HCT116 (cell line): Measurements from ENCODE around the gene RPS6KA2. TPM values are rescaled to one million over a fixed set of nuclear protein-coding genes. Genes with fewer than 3 reads are reported as not detected.

ENCODE experiments used
- ATAC-seq: fragments of 200-7000 bp; cut with Tn5 transposase; 2 replicates; pipeline ENCODE4 v1.9.1; 2020; ENCODE audit warnings: mild to moderate bottlenecking, moderate library complexity
- BruUV-seq: library from RNA; stranded (reverse); fragments of 400-500 nt; replicated peaks from 2 replicates; lab custom pipeline; 2021; lab: Mats Ljungman, UMichigan
- CTCF ChIA-PET: fragments of 300-600 bp; sonication (Branson Sonifier 250); formaldehyde crosslinking; loops from one replicate; lab custom pipeline; 2021; ENCODE audit warnings: antibody characterized with exemption; lab: Charles Lee
- POLR2A ChIA-PET: fragments of 300-600, 350-600 bp; sonication (Branson Sonifier 250); formaldehyde crosslinking; loops from one replicate; lab custom pipeline; 2021; ENCODE audit warnings: antibody characterized with exemption; lab: Charles Lee
- RAD21 ChIA-PET, 2 experiments: fragments of 300-600 bp; sonication (Branson Sonifier 250); formaldehyde crosslinking; loops; one replicate each; lab custom pipeline; 2023; ENCODE audit warnings: low total read pairs in 2 of 2; ENCODE audit not compliant: uncharacterized antibody in 2 of 2, unreplicated experiment in 2 of 2, low non-redundant PET in 1 of 2; lab: Charles Lee
- DNase-seq: peaks from one replicate; pipeline ENCODE4 v3.0.0-alpha.2; 2010; ENCODE audit warnings: low read depth, low spot score
- H2AFZ ChIP-seq: fragments of 200-600 bp; shearing (Covaris generic), sonication (generic); 2 replicates; pipeline ENCODE4 v1.6.1; 2017; ENCODE audit warnings: low read depth, mixed run types, mixed read lengths, antibody characterized with exemption, low read length; ENCODE audit not compliant: poor library complexity, severe bottlenecking
- H3K27ac ChIP-seq: 2 replicates; pipeline ENCODE4 v1.5.1; 2012; ENCODE audit warnings: low read depth, low read length
- H3K27me3 ChIP-seq: fragments of 200-600 bp; sonication (generic); 2 replicates; pipeline ENCODE4 v1.6.1; 2016; ENCODE audit warnings: mixed run types, low read length, mixed read lengths; ENCODE audit not compliant: insufficient read depth
- H3K36me3 ChIP-seq, 2 experiments: fragments of 200-500 bp in 1 of 2; fragments of 200-600 bp in 1 of 2; sonication (Bioruptor generic) in 1 of 2; sonication (generic) in 1 of 2; 2 replicates each; pipeline versions ENCODE4 v1.5.1 to v1.6.1; 2014 to 2016; ENCODE audit warnings: low read length in 2 of 2, inconsistent platforms in 1 of 2, mixed read lengths in 1 of 2, mixed run types in 1 of 2; ENCODE audit not compliant: insufficient read depth in 2 of 2, control insufficient read depth in 1 of 2
- H3K4me1 ChIP-seq, 2 experiments: fragments of 200-600 bp in 1 of 2; sonication (generic) in 1 of 2; 2 replicates each; pipeline versions ENCODE4 v1.5.1 to v1.6.1; 2012 to 2017; ENCODE audit warnings: low read length in 2 of 2, inconsistent platforms in 1 of 2, mild to moderate bottlenecking in 1 of 2, mixed read lengths in 1 of 2, mixed run types in 1 of 2, moderate library complexity in 1 of 2; ENCODE audit not compliant: insufficient read depth in 2 of 2, control insufficient read depth in 1 of 2
- H3K4me2 ChIP-seq: fragments of 200-600 bp; sonication (generic); 2 replicates; pipeline ENCODE4 v1.6.1; 2017; ENCODE audit warnings: mixed run types, low read length, mixed read lengths
- H3K4me3 ChIP-seq, 2 experiments: fragments of 200-600 bp in 1 of 2; sonication (generic) in 1 of 2; replicated peaks in 1 of 2; 2 replicates each; pipeline ENCODE4 v1.5.1; 2011 to 2016; ENCODE audit warnings: low read length in 2 of 2, control low read depth in 1 of 2, low read depth in 1 of 2, mild to moderate bottlenecking in 1 of 2, mixed read lengths in 1 of 2, mixed run types in 1 of 2
- H3K79me2 ChIP-seq: fragments of 200-600 bp; sonication (generic); 2 replicates; pipeline ENCODE4 v1.6.1; 2017; ENCODE audit warnings: mild to moderate bottlenecking, mixed run types, low read length, moderate library complexity, mixed read lengths; ENCODE audit not compliant: insufficient read depth
- H3K9ac ChIP-seq: fragments of 200-600 bp; sonication (generic); 2 replicates; pipeline ENCODE4 v1.6.1; 2016; ENCODE audit warnings: low read length, mixed read lengths
- H3K9me2 ChIP-seq: fragments of 200-600 bp; sonication (generic), shearing (Covaris generic); 2 replicates; pipeline ENCODE4 v1.6.1; 2017; ENCODE audit warnings: mixed run types, mild to moderate bottlenecking, moderate library complexity; ENCODE audit not compliant: insufficient read depth
- H3K9me3 ChIP-seq, 2 experiments: fragments of 200-500 bp in 1 of 2; fragments of 200-600 bp in 1 of 2; sonication (Bioruptor generic) in 1 of 2; sonication (generic) in 1 of 2; 2 replicates each; pipeline ENCODE4 v1.6.1; 2014 to 2017; ENCODE audit warnings: low read length in 2 of 2, mixed read lengths in 2 of 2, inconsistent platforms in 1 of 2, low read depth in 1 of 2, mild to moderate bottlenecking in 1 of 2, mixed run types in 1 of 2, moderate library complexity in 1 of 2; ENCODE audit not compliant: control insufficient read depth in 1 of 2, insufficient read depth in 1 of 2
- H4K20me1 ChIP-seq: fragments of 200-600 bp; sonication (generic), shearing (Covaris generic); 2 replicates; pipeline ENCODE4 v1.6.1; 2017; ENCODE audit warnings: mixed run types, mild to moderate bottlenecking, moderate library complexity; ENCODE audit not compliant: insufficient read depth
- ATF3 ChIP-seq: IDR thresholded peaks from 2 replicates; pipeline ENCODE4 v1.6.1; 2012
- CBX3 ChIP-seq: IDR thresholded peaks from 2 replicates; pipeline ENCODE4 v1.6.1; 2012; ENCODE audit warnings: low read depth
- CTCF ChIP-seq, 3 experiments: fragments of 200-600 bp in 1 of 3; sonication (generic) in 1 of 3; IDR thresholded peaks in 2 of 3; conservative IDR thresholded peaks in 1 of 3; 2 replicates each; pipeline ENCODE4 v1.5.1; 2012 to 2017; ENCODE audit warnings: low read depth in 2 of 3, low read length in 2 of 3, antibody characterized with exemption in 1 of 3, borderline replicate concordance in 1 of 3, control low read depth in 1 of 3, mild to moderate bottlenecking in 1 of 3, mixed read lengths in 1 of 3, mixed run types in 1 of 3, moderate library complexity in 1 of 3; ENCODE audit not compliant: insufficient read depth in 1 of 3
- ELF1 ChIP-seq: IDR thresholded peaks from 2 replicates; pipeline ENCODE4 v1.6.1; 2012; ENCODE audit warnings: low read depth, borderline replicate concordance
- JUND ChIP-seq: IDR thresholded peaks from 2 replicates; pipeline ENCODE4 v1.6.1; 2012
- MAX ChIP-seq: IDR thresholded peaks from 2 replicates; pipeline ENCODE4 v1.6.1; 2012
- POLR2A ChIP-seq: IDR thresholded peaks from 2 replicates; pipeline ENCODE4 v1.7.0; 2011; ENCODE audit warnings: borderline replicate concordance; ENCODE audit not compliant: insufficient read depth, insufficient read length; ENCODE audit errors: extremely low read depth
- POLR2AphosphoS5 ChIP-seq: IDR thresholded peaks from 2 replicates; pipeline ENCODE4 v1.6.1; 2011; ENCODE audit warnings: mild to moderate bottlenecking, low read depth, low read length, moderate library complexity
- REST ChIP-seq: IDR thresholded peaks from 2 replicates; pipeline ENCODE4 v1.6.1; 2012; ENCODE audit warnings: low read depth
- SIN3A ChIP-seq: IDR thresholded peaks from 2 replicates; pipeline ENCODE4 v1.6.1; 2012; ENCODE audit warnings: low read depth
- SP1 ChIP-seq: IDR thresholded peaks from 2 replicates; pipeline ENCODE4 v1.6.1; 2012; ENCODE audit warnings: low read depth
- YY1 ChIP-seq: IDR thresholded peaks from 2 replicates; pipeline ENCODE4 v1.6.1; 2011; ENCODE audit warnings: low read length, low read depth, moderate library complexity, mild to moderate bottlenecking; ENCODE audit not compliant: insufficient replicate concordance; ENCODE audit errors: extremely low read depth
- ZBTB33 ChIP-seq: IDR thresholded peaks from 2 replicates; pipeline ENCODE4 v1.6.1; 2011; ENCODE audit warnings: mild to moderate bottlenecking, low read length, moderate library complexity; ENCODE audit not compliant: insufficient replicate concordance; ENCODE audit errors: extremely low read depth
- ZFX ChIP-seq: fragments of 450-650 bp; IDR thresholded peaks from 2 replicates; pipeline ENCODE4 v1.6.1; 2017
- ZNF274 ChIP-seq: fragments of 200-500 bp; sonication (Bioruptor generic); IDR thresholded peaks from 2 replicates; pipeline ENCODE4 v1.6.1; 2014; ENCODE audit warnings: mild to moderate bottlenecking, low read depth, low read length, inconsistent platforms
- intact Hi-C: fragments of 100-400 bp; cut with micrococcal nuclease; formaldehyde crosslinking; loops from 2 replicates; pipeline ENCODE4 v1.10.0; 2022
- total RNA-seq: library from RNA; stranded (reverse); gene quantifications from one replicate; pipeline ENCODE4 v1.2.1, GENCODE V29; 2021; ENCODE audit not compliant: unreplicated experiment

The RPS6KA2 gene
- total RNA-seq, 1 experiment from 2014 or later: 8.5 TPM

GRCh38 chr6:166436195-166437139, 190.6 kb downstream of the RPS6KA2 start:
- Histone ChIP-seq H3K27me3 (no peaks in the 10 kb centered on the region), H3K27ac (no peak overlapping the region), H2AFZ (no peak overlapping the region), H3K4me3 (no peak overlapping the region), H4K20me1 (no peaks in the 10 kb centered on the region), H3K9ac (no peak overlapping the region), H3K79me2 (no peaks in the 10 kb centered on the region), H3K4me2 (no peak overlapping the region), H3K9me2 (no peaks in the 10 kb centered on the region), H3K36me3 (no peaks in the 10 kb centered on the region), H3K4me1 (no peaks in the 10 kb centered on the region), H3K9me3 (no peaks in the 10 kb centered on the region)
- ChIA-PET RAD21 (no interaction called here), POLR2A (no interaction called here), CTCF (no interaction called here)
- intact Hi-C loops: no loop called here
- no TSS peak for BruUV-seq
- ATAC-seq (no peak), DNase-seq (no peak)
- TF ChIP-seq CBX3 (no peak), SIN3A (no peak), POLR2AphosphoS5 (no peak), ATF3 (no peak), MAX (no peak), REST (no peak), POLR2A (no peak), YY1 (no peak), ZNF274 (no peak), ZBTB33 (no peak), JUND (no peak), SP1 (no peak), ELF1 (no peak), ZFX (no peak), CTCF (IDR thresholded peaks at IDR 0.05 in 2 of 3, conservative IDR thresholded peaks at IDR 0.05 in 1 of 3; ENCODE audit: borderline replicate concordance in 1 of 3, insufficient read depth in 1 of 3, low read depth in 2 of 3, low read length in 2 of 3) (no peak)
